ENCODE measurements around the gene ZFYVE27.

ZFYVE27 gene

DNA sequence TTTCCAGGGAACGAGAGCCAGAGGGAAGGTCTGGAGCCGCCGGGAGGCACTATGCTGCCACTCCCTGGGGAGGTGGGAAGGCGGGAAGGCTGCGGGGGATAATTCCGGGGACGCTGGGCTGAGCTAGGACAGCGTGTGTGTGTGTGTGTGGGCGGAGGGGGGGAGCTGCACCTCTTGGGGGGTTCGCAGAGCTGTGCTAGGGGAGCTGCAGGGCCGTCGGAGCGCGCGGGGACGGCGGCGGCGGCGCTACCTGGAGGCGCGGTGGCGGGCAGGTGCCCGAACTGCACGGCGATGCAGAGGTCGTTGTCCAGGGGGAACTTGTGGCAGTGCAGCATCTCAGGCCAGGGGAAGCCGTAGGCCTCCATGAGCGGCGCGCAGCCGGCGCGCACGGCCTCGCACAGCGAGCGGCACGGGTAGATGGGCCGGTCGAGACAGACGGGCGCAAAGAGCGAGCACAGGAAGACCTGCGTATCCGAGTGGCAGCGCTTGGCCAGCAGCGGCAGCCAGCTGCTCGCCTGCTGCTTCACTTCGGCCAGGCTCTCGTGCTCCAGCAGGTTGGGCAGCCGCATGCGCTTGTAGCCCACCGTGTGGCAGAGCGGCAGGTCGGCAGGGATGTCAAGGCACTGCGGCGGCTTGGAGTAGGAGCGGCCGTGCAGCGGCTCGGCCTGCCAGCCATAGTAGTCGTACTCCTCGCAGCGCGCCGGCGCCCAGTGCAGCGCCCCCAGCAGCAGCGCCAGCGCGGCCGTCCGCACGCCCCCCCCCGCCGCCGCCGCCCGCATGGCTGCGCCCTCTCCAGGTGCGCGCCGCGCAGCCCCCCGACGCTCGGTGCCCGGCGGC, 34.3 kb downstream of the ZFYVE27 start:
- DNase-seq (ENCODE audit: low read depth): peak; percentile 11
- no peak overlapping the region for H3K4me3 ChIP-seq (ENCODE audit: low read depth, low read length)
- TF ChIP-seq, protein P1, sequence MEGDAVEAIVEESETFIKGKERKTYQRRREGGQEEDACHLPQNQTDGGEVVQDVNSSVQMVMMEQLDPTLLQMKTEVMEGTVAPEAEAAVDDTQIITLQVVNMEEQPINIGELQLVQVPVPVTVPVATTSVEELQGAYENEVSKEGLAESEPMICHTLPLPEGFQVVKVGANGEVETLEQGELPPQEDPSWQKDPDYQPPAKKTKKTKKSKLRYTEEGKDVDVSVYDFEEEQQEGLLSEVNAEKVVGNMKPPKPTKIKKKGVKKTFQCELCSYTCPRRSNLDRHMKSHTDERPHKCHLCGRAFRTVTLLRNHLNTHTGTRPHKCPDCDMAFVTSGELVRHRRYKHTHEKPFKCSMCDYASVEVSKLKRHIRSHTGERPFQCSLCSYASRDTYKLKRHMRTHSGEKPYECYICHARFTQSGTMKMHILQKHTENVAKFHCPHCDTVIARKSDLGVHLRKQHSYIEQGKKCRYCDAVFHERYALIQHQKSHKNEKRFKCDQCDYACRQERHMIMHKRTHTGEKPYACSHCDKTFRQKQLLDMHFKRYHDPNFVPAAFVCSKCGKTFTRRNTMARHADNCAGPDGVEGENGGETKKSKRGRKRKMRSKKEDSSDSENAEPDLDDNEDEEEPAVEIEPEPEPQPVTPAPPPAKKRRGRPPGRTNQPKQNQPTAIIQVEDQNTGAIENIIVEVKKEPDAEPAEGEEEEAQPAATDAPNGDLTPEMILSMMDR (IDR thresholded peaks at IDR 0.05; ENCODE audit: insufficient read depth, low read depth, low read length, missing control alignments): no peak

DNA sequence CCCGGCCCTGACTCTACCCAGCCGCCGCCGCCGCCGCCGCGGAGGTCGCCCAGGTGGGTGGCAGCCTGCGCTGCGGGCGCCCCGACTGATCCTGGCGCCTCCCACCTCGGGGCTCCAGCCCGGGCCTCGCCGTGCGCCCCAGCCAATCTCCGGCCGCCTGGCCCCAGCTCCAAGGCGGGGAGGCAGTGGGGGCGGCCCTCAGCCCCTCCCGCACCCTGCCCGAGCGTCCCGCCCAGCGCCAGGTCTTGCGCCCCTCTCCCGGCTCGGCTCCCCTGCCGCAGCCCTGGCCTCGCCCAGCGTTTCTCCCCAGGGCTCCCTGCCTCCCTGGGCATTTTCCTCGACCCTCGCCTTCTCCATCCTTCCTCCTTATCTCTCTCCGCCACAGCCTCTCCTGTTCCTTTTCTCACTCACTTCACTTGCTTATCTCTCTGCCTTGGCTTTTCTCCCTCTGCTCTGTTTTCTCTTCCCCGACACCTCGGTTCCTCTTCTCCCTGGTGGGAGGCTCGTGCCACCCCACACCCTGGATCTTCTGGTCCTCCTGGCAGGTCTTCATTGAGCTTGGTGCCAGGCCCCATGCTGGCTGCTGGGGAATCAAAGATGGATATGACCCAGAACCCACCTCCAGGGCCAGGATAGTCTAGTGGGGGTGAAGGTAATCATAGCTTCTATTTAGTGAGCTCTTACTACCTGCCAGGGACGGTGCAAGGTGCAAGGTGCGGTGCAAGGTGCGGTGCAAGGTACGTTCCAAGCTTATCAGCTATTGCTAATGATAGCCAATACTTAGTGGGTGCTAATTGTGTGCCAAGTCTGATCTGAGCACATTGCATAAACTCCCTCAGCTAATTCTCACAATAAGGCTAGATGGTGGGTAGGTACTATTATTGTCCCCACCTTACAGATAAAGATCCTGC, 35.2 kb downstream of the ZFYVE27 start, which contains the start of gene SFRP5:
Gene SFRP5 (minus strand): TSS at position 87 of the 911 bp plus-strand sequence. CDS start 166 bp downstream, outside the sequence.
- DNase-seq (ENCODE audit: low read depth): no peak
- TF ChIP-seq, protein P1 (IDR thresholded peaks at IDR 0.05; ENCODE audit: insufficient read depth, low read depth, low read length, missing control alignments): no peak
- H3K4me3 ChIP-seq (ENCODE audit: low read depth, low read length): no peak within 1 kb of the TSS

DNA sequence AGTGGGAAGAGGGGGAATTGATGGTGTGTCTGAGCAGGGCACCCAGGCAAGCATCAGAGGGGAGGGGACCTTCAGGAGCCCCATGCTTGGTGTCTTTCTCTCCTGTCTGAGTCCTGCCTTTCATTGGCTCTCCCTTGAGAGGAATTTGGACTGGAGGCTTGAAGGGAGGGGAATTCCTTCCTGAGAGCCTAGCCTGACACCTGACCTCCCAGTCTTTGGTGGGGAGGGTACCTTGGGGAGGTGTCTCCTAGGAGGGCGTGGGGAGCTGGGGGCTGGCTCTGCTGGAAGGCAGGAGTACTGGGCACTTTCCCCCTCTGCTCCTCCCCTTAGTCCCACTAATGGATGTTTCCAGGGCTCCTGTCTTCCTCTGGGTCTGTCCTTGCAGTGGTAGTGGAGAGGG, 36.2 kb downstream of the ZFYVE27 start:
- DNase-seq (ENCODE audit: low read depth): no peak
- TF ChIP-seq, protein P1 (IDR thresholded peaks at IDR 0.05; ENCODE audit: insufficient read depth, low read depth, low read length, missing control alignments): no peak
- H3K4me3 ChIP-seq (ENCODE audit: low read depth, low read length): no peak overlapping the region

DNA sequence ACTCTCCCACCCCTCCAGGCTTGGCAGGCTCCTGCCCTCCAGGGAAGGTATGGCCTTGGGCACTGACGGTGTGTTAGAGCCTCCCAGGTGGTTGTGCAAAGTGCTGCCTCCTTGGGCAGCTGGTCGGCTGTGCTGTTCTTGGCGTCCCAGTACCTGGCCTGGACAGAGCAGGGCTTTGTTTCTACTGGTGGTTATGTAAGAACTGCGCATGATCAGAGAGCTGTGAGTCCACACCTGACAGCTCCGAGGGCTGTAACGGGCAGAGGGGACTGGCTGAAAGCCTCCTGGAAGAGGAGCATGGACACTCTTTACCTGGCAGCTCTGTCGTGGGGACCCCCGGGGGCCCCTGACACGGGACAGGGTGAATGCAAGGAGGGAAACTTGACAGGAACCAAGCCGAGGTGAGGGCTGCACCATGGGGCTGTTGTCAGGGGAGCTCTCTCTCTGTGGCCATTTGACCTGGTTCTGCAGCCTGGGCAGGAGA, 37.9 kb downstream of the ZFYVE27 start:
- TF ChIP-seq, protein P1 (IDR thresholded peaks at IDR 0.05; ENCODE audit: insufficient read depth, low read depth, low read length, missing control alignments): no peak
- DNase-seq (ENCODE audit: low read depth): no peak
- no peak overlapping the region for H3K4me3 ChIP-seq (ENCODE audit: low read depth, low read length)

DNA sequence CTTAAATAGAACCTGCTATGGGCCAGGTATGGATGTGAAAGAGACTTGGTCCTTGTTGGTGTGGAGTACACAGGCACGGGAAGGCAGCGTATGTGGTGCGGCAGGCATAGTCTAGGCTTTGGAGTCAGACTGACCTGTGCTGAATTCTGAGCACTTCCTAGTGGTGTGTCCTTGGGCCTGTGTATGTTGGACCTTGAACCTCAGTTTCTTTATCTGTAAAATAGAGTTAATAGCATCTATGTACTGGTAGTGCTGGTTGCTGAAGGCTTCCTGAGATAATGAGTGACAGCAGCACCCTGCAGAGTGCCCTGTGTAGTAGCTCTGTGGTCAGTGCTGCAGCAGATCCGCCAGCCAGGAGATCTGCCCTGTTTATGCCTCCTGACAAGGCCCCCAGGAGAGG, 40.2 kb downstream of the ZFYVE27 start:
- DNase-seq (ENCODE audit: low read depth): no peak
- TF ChIP-seq, protein P1 (IDR thresholded peaks at IDR 0.05; ENCODE audit: insufficient read depth, low read depth, low read length, missing control alignments): no peak
- H3K4me3 ChIP-seq (ENCODE audit: low read depth, low read length): no peak overlapping the region

DNA sequence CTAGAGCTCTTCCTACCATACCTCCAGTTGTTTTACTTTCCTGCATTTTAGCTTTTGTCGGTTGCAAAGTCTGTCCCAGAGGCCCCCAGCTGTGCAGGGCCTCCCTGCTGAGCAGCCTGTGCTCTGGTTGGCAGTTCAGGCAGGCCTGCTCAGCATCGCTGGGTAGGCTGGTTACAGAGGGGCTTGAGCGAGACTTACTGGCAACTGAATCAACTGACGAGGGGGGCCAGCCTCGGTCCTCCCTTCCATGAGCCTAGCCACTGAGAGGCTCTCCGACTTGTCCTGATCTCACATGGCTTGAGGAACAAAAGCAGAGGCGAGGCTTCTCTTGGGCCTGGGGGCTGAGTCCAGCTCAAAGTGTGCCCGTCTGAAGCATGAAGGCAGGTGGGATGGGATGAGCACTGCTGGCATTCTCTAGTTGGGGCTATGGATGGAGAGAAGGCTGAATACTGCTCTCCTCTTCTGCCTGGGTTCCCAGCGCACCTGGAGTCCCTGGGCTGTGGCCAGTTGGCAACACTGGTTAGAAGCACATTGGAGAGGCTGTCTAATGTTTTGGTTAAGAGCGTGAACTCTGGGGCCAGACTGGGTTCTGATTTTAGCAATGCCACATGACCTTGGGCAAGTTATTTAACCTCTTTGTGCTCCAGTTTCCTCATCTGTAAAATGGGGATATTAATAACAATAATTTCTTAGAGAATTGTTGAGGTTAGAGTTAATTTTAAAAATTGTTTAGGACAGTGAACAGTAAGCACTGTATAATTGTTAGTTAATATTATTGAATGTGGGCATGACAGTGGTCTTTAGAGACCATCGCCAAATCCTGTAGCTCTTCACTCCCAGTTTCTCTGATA, 41.7 kb downstream of the ZFYVE27 start:
- no peak for DNase-seq (ENCODE audit: low read depth)

More for the DNA sequence above, 41.7 kb downstream of the ZFYVE27 start:
- TF ChIP-seq, protein P1 (IDR thresholded peaks at IDR 0.05; ENCODE audit: insufficient read depth, low read depth, low read length, missing control alignments): no peak
- no peak overlapping the region for H3K4me3 ChIP-seq (ENCODE audit: low read depth, low read length)

Data from GM12865 (cell line).